ENCODE measurements around the gene BRME1. TPM values are rescaled to one million over a fixed set of nuclear protein-coding genes. Genes with fewer than 3 reads are reported as not detected.

The BRME1 gene
- total RNA-seq, 4 donors from 2014 or later = 2.3 to 11.8 (median 5.7) TPM

- intact Hi-C loops (cut with DNase I; ENCODE audit: low total_unique reads) = no loop called here
- TF ChIP-seq POLR2A (IDR thresholded peaks at IDR 0.05) (no peak), CTCF (IDR thresholded peaks at IDR 0.05) (no peak)
- 88 to 90% methylated on average over 8 to 13 of the region's 13 CpGs for WGBS, 2 donors
- no peak overlapping the region for H3K4me3 ChIP-seq (ENCODE audit: low read depth, poor library complexity, severe bottlenecking)
- no peak for DNase-seq (ENCODE audit: low spot score in 2 of 2)
These were observed 15.8 kb downstream of the BRME1 start for GRCh38 chr19:13890136-13890535.

- no peak overlapping the region for H3K4me3 ChIP-seq (ENCODE audit: low read depth, poor library complexity, severe bottlenecking)
- intact Hi-C loops (cut with DNase I; ENCODE audit: low total_unique reads) = no loop called here
- no peak for TF ChIP-seq CTCF (IDR thresholded peaks at IDR 0.05)
- TF ChIP-seq POLR2A (IDR thresholded peaks at IDR 0.05) = no peak
- WGBS, 2 donors = 50 to 58% methylated on average over 15 to 16 of the region's 16 CpGs
- DNase-seq (ENCODE audit: low spot score in 2 of 2) = no peak
These were observed 17.6 kb downstream of the BRME1 start for GRCh38 chr19:13888281-13888680.

GRCh38 chr19:13887517-13887916, 18.4 kb downstream of the BRME1 start:
- WGBS, 2 donors = 15 to 29% methylated on average over 4 to 5 of the region's 5 CpGs
- intact Hi-C loops (cut with DNase I; ENCODE audit: low total_unique reads) = no loop called here
- TF ChIP-seq POLR2A (IDR thresholded peaks at IDR 0.05) (no peak), CTCF (IDR thresholded peaks at IDR 0.05) (no peak)
- no peak overlapping the region for H3K4me3 ChIP-seq (ENCODE audit: low read depth, poor library complexity, severe bottlenecking)
- no peak for DNase-seq (ENCODE audit: low spot score in 2 of 2)

- no peak overlapping the region for H3K4me3 ChIP-seq (ENCODE audit: low read depth, poor library complexity, severe bottlenecking)
- DNase-seq (ENCODE audit: low spot score in 2 of 2) = peak in 1 of 2 donors; percentile 68
- 17 to 29% methylated on average over 14 to 16 of the region's 16 CpGs for WGBS, 2 donors
- no peak for TF ChIP-seq POLR2A (IDR thresholded peaks at IDR 0.05)
- TF ChIP-seq CTCF (IDR thresholded peaks at IDR 0.05) = no peak
- intact Hi-C loops (cut with DNase I; ENCODE audit: low total_unique reads) = no loop called here
These were observed 18.9 kb downstream of the BRME1 start for GRCh38 chr19:13887018-13887436.

GRCh38 chr19:13885826-13886365, 20.0 kb downstream of the BRME1 start:
- TF ChIP-seq CTCF (IDR thresholded peaks at IDR 0.05) (no peak), POLR2A (IDR thresholded peaks at IDR 0.05) (no peak)
- intact Hi-C loops (cut with DNase I; ENCODE audit: low total_unique reads) = no loop called here
- no peak for DNase-seq (ENCODE audit: low spot score in 2 of 2)

More at GRCh38 chr19:13885826-13886365, 20.0 kb downstream of the BRME1 start:
- no peak overlapping the region for H3K4me3 ChIP-seq (ENCODE audit: low read depth, poor library complexity, severe bottlenecking)
- WGBS, 2 donors = 84 to 87% methylated on average over 20 of the region's 20 CpGs

Measured in lower leg skin (tissue), 4 donors.